Measurements from ENCODE around the gene VPS25. TPM values are rescaled to one million over a fixed set of nuclear protein-coding genes. Genes with fewer than 3 reads are reported as not detected.

Gene VPS25
- total RNA-seq, 4 donors from 2014 or later = 78.6 to 93.6 (median 83.0) TPM

DNA sequence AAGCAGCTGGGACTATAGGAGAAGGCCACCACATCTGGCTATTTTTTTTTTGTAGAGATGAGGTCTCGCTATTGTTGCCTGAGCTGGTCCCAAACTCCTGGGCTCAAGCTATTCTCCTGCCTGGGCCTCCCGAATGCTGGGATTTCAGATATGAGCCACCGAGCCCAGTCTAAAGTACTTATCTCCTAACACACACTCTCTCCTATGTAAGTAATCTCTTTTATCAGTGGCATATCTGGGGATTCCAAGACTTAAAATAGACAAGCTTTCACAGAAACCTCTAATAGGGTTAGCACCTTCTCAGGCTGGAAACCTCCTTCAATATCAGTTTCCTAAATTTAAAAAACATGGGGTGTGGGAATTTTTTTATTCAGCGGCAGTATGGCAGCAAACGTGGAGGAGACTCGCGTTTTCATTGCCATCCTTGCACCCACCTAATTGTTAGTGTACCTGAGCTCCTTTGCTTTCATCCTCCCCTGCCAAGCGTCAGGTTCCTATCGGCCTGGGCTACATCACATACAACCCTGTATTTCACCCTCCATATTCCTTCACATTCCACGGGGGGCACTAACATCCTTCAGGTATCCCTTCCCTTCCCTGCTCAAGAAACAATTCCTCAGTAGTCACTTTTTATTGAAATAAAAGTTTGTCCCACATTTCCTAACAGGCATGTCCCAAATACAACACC lies 29.5 kb upstream of the VPS25 start:
- Histone ChIP-seq H3K36me3 (peaks cover 0 to 4% (median 0%) of the 10 kb centered on the region in 3 donors), H3K9me3 (no peaks in the 10 kb centered on the region), H3K4me1 (peaks cover 9 to 36% (median 15%) of the 10 kb centered on the region in 3 donors), H3K4me3 (peak overlapping the region; percentile 86 to 90 (median 87)), H3K27me3 (no peaks in the 10 kb centered on the region), H3K27ac (peak overlapping the region; percentile 96 to 98 (median 98))
- WGBS, 2 donors = 55 to 61% methylated on average over 10 of the region's 10 CpGs
- no peak for DNase-seq
- intact Hi-C loops (cut with DNase I) = no loop called here
- TF ChIP-seq, protein P1, sequence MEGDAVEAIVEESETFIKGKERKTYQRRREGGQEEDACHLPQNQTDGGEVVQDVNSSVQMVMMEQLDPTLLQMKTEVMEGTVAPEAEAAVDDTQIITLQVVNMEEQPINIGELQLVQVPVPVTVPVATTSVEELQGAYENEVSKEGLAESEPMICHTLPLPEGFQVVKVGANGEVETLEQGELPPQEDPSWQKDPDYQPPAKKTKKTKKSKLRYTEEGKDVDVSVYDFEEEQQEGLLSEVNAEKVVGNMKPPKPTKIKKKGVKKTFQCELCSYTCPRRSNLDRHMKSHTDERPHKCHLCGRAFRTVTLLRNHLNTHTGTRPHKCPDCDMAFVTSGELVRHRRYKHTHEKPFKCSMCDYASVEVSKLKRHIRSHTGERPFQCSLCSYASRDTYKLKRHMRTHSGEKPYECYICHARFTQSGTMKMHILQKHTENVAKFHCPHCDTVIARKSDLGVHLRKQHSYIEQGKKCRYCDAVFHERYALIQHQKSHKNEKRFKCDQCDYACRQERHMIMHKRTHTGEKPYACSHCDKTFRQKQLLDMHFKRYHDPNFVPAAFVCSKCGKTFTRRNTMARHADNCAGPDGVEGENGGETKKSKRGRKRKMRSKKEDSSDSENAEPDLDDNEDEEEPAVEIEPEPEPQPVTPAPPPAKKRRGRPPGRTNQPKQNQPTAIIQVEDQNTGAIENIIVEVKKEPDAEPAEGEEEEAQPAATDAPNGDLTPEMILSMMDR (IDR thresholded peaks at IDR 0.05) = no peak
- no peak for TF ChIP-seq POLR2A (IDR thresholded peaks at IDR 0.05)

DNA sequence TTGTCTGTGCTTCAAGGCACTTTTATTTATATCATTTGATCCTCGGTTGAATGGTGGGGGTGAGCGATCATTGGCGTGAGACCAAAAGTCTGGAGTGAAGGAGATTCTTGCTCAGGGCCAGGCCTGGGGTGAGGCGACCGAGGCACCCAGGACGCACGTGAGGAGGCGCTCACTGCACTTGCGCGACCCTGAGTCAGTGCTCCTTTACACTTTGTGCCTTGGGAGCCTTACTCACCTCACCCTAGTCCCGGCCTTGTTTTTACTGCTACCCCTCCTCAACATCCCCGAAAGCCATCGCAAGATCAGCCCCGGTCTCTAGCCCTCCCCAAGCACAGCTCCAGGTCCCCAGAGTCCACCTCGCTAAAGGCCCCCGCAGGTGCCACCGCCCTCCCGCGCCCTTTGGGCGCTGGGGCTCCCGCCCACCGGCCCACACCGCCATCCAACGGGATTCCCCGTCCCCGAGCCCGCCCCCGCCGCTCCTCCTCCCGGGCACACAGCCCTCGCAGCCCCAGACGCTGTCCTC lies 28.9 kb upstream of the VPS25 start:
- WGBS, 2 donors = 0 to 2% methylated on average over 18 to 20 of the region's 32 CpGs

DNA sequence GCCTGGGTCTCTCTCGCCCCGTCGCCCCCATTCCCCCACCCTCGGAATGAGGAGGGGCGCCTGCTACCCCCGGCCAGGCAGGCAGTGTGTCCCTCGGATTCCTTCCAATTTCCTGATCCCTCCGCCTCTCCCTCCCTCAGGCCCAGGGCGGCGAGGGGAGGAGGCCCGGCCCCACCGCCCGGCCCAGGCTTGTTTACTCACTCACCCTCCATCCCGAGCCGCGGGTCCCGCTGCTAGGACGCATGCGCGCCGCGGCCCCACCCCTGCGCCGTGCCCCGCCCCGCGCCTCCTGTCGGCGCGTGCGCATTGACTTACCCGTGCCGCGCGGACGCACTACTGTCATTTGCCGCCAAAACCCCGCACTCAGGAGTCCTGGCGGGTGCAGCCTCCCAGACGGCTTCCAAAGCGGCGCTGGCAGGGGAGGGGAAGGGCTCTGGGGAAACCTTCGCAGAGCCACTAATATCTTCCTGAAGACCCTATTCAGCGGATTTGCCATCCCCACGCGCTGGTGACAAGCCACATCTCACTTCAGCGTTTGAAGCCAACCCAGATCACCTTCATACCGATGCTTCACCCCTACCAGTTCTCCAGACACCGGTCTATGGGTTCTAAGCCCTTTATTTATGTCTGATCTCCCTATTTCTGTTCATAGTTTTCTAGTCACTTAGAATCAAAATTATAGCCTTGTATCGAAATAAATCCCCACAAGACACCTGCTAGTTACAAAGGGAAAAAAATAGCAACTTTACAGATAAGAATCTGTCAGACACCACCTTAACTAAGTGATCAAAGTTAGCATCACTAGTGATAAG lies 28.2 kb upstream of the VPS25 start, which contains the start of gene EZH1:
TSS of gene EZH1 (minus strand) at position 235 of the 812 bp plus-strand sequence. CDS start 16,099 bp downstream, outside the sequence.
- intact Hi-C loops (cut with DNase I) = no loop called here
- Histone ChIP-seq H3K4me1 (peaks cover 9 to 49% (median 26%) of the 10 kb centered on the region in 3 donors), H3K27ac (peak within 1 kb of the TSS; percentile 96 to 98 (median 98)), H3K27me3 (no peaks in the 10 kb centered on the region), H3K36me3 (peaks cover 0 to 4% (median 0%) of the 10 kb centered on the region in 3 donors), H3K4me3 (peak within 1 kb of the TSS; percentile 86 to 90 (median 87)), H3K9me3 (no peaks in the 10 kb centered on the region)
- DNase-seq = peak; percentile 23
- TF ChIP-seq, protein P1 (IDR thresholded peaks at IDR 0.05) = peak in 3 of 6 experiments; percentile 25 to 32 (median 28)
- peak in 3 of 4 donors; percentile 19 to 84 (median 65) for TF ChIP-seq POLR2A (IDR thresholded peaks at IDR 0.05)
- WGBS, 2 donors = 26% methylated on average over 8 to 11 of the region's 50 CpGs

More for the DNA sequence above, 28.9 kb upstream of the VPS25 start:
- Histone ChIP-seq H3K4me3 (peak overlapping the region; percentile 86 to 90 (median 87)), H3K27ac (peak overlapping the region; percentile 96 to 98 (median 98)), H3K9me3 (no peaks in the 10 kb centered on the region), H3K36me3 (peaks cover 0 to 4% (median 0%) of the 10 kb centered on the region in 3 donors), H3K4me1 (peaks cover 9 to 42% (median 20%) of the 10 kb centered on the region in 3 donors), H3K27me3 (no peaks in the 10 kb centered on the region)
- intact Hi-C loops (cut with DNase I) = no loop called here
- DNase-seq = no peak
- TF ChIP-seq POLR2A (IDR thresholded peaks at IDR 0.05) = no peak
- TF ChIP-seq, protein P1 (IDR thresholded peaks at IDR 0.05) = no peak

DNA sequence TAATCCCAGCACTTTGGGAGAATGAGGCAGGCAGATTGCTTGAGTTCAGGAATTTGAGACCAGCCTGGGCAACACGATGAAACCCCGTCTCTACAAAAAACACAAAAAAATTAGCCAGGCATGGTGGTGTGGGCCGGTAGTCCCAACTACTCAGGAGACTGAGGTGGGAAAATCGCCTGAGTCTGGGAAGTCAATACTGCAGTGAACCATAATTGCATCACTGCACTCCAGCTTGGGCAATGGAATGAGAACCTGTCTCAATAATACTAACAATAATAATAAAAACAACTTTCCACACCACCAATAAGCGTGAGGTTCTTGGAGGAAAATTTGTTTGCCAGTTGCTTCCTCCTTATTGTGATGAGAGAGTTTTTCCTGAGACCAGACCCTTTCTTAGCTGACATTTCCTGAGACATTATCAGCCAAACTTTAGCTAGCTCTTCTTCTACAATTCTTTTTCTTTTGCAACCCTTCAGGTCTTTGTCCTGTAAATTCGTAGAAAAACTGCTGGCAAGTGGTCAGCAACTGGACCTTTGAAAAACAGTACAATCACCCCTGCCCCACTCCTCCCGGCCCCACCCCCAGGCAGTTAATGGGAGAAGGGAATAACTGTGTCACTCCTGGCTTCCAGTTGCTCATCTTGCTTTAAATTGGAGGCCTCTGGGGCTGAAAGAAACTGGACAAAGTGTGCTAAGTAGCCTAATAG lies 24.9 kb upstream of the VPS25 start:
- WGBS, 2 donors = 65 to 68% methylated on average over 4 to 7 of the region's 7 CpGs
- TF ChIP-seq, protein P1 (IDR thresholded peaks at IDR 0.05) = no peak
- no peak for TF ChIP-seq POLR2A (IDR thresholded peaks at IDR 0.05)
- no peak for DNase-seq
- no peaks in the 10 kb centered on the region for H3K9me3 ChIP-seq
- no peaks in the 10 kb centered on the region for H3K36me3 ChIP-seq
- intact Hi-C loops (cut with DNase I) = no loop called here
- H3K4me1 ChIP-seq = peaks cover 9 to 51% (median 32%) of the 10 kb centered on the region in 3 donors
- peak overlapping the region in 3 of 4 donors; percentile 17 to 74 (median 71) for H3K27ac ChIP-seq
- H3K27me3 ChIP-seq = no peaks in the 10 kb centered on the region
- H3K4me3 ChIP-seq = no peak overlapping the region
